ENCODE data around the gene STRADA. TPM values are rescaled to one million over a fixed set of nuclear protein-coding genes. Genes with fewer than 3 reads are reported as not detected.
A peak's percentile ranks its signal among the peaks of the same experiment; 100 is the strongest.

The STRADA gene
- polyA plus RNA-seq, 3 donors: 12.5 to 51.9 (median 19.8) TPM

DNA sequence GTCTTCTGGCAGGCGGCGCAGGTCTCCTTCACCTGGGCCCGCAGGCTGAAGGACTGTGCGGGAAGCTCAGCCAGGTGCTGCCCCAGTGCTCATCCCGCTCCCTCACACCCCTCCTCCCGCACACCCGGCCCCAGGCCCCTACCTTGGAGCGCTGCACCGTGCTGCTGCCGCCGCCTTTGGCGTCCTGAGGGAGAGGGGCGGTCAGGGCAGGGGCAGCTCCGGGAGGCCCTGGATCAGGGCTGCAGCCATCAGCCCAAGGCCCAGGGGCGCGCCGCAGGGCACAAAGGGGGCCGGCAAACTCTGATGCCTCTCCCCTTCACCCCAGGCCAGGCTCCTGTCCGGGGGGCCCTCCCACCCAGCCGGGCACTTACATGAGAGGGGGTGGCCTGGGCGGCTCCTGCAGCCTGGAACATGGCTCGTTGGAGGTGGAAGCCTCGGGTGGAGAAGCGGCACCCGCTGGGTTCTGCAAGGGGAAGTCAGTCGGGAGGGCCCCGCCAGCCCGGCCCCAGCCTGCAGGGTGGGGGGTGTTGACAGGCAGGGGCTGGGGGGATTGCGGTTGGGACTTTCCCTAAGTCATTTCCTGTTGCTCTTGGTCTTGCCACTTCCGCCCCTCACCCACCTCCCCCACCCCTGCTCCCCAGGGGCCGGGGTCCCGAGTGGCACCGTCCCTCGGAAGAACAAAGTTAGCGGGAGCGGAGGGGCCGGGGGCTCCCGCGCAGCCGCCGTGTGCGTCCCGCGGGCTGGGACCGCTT is 42.5 kb downstream of the STRADA start:
- Mint-ChIP-seq H3K4me1 (peaks cover 69% of the 10 kb centered on the region), H3K9me3 (peaks cover 0 to 2% (median 0%) of the 10 kb centered on the region in 7 donors), H3K36me3 (peaks cover 38 to 55% of the 10 kb centered on the region in 2 donors), H3K27me3 (ENCODE audit: low read depth in 3 of 3) (peaks cover 0 to 3% (median 0%) of the 10 kb centered on the region in 3 donors), H3K4me3 (peak overlapping the region; percentile 95 to 97), H3K27ac (peak overlapping the region; percentile 65 to 95 (median 86))
- Histone ChIP-seq H3K4me1 (ENCODE audit: control insufficient read depth in 1 of 2, insufficient read depth in 2 of 2, low read length in 2 of 2) (peaks cover 70 to 82% of the 10 kb centered on the region in 2 donors), H3K9ac (ENCODE audit: insufficient read depth, low read length, poor library complexity, severe bottlenecking) (peak overlapping the region; percentile 91), H3K27ac (ENCODE audit: low read depth in 1 of 2, low read length in 2 of 2) (peak overlapping the region; percentile 70 to 85), H2AFZ (ENCODE audit: insufficient read depth, low read depth, low read length, poor library complexity, severe bottlenecking) (peak overlapping the region; percentile 13), H3K27me3 (ENCODE audit: control insufficient read depth in 2 of 2, insufficient read depth in 2 of 2, low read length in 2 of 2) (no peaks in the 10 kb centered on the region), H3K4me2 (replicated peaks; ENCODE audit: extremely low read depth, low read length, poor library complexity, severe bottlenecking) (peak overlapping the region; percentile 100), H3K79me2 (ENCODE audit: insufficient read depth, low read length) (peaks cover 58% of the 10 kb centered on the region), H4K20me1 (ENCODE audit: insufficient read depth, low read length) (peaks cover 75% of the 10 kb centered on the region), H3K36me3 (replicated peaks in 1 of 2; ENCODE audit: control insufficient read depth in 1 of 2, insufficient read depth in 2 of 2, low read length in 2 of 2) (peaks cover 38 to 52% of the 10 kb centered on the region in 2 donors), H3K4me3 (replicated peaks in 1 of 3; ENCODE audit: low read depth in 2 of 3, low read length in 3 of 3) (peak overlapping the region; percentile 74 to 100 (median 92)), H3K9me3 (replicated peaks in 1 of 2; ENCODE audit: control insufficient read depth in 1 of 2, insufficient read depth in 1 of 2, low read length in 2 of 2) (no peaks in the 10 kb centered on the region)
- WGBS (ENCODE audit: insufficient coverage): 0% methylated on average over 28 of the region's 45 CpGs
- DNase-seq: peak; percentile 76 to 86 (median 81)
- intact Hi-C loops (cut with micrococcal nuclease): loop anchor here (5.0 to 10.0 kb wide), 8 partner anchors 43 to 144 kb away; partner anchors contain the start of genes CCDC47 (in 2 of the 2), DDX42 (in 2 of the 2), DCAF7 (in 1 of the 2) and FTSJ3 (in 1 of the 2)
- TF ChIP-seq, protein P1, sequence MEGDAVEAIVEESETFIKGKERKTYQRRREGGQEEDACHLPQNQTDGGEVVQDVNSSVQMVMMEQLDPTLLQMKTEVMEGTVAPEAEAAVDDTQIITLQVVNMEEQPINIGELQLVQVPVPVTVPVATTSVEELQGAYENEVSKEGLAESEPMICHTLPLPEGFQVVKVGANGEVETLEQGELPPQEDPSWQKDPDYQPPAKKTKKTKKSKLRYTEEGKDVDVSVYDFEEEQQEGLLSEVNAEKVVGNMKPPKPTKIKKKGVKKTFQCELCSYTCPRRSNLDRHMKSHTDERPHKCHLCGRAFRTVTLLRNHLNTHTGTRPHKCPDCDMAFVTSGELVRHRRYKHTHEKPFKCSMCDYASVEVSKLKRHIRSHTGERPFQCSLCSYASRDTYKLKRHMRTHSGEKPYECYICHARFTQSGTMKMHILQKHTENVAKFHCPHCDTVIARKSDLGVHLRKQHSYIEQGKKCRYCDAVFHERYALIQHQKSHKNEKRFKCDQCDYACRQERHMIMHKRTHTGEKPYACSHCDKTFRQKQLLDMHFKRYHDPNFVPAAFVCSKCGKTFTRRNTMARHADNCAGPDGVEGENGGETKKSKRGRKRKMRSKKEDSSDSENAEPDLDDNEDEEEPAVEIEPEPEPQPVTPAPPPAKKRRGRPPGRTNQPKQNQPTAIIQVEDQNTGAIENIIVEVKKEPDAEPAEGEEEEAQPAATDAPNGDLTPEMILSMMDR (IDR thresholded peaks at IDR 0.05): no peak

DNA sequence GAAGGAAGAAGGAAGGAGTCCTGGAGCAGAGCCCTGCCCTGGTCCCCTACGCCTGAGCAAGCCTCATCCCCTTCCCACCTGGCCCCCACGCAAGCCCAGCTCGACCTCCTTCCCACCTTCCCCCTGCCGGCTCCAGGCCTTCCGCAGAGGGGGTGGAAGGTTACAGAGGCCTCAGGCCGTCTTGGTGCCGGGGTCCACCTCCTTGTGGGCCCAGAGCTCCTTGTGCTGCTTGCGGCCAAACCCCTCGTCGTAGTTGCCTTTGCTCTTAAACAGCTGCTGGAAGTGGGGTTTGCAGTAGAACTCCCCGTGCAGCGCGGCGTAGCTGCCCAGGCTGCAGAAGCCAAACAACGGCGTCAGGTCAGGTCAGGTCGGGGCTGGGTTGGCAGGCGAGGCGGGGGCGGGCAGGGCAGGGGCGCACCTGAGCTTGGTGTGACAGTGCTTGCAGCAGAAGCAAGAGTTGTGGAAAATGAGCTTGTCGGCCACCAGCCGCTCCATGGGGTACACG is 43.2 kb downstream of the STRADA start:
- Histone ChIP-seq H3K4me1 (ENCODE audit: control insufficient read depth in 1 of 2, insufficient read depth in 2 of 2, low read length in 2 of 2) (peaks cover 64 to 81% of the 10 kb centered on the region in 2 donors), H3K27ac (ENCODE audit: low read depth in 1 of 2, low read length in 2 of 2) (peak overlapping the region; percentile 70 to 85), H3K27me3 (ENCODE audit: control insufficient read depth in 2 of 2, insufficient read depth in 2 of 2, low read length in 2 of 2) (no peaks in the 10 kb centered on the region), H3K79me2 (ENCODE audit: insufficient read depth, low read length) (peaks cover 53% of the 10 kb centered on the region), H3K9me3 (replicated peaks in 1 of 2; ENCODE audit: control insufficient read depth in 1 of 2, insufficient read depth in 1 of 2, low read length in 2 of 2) (no peaks in the 10 kb centered on the region), H3K4me3 (replicated peaks in 1 of 3; ENCODE audit: low read depth in 2 of 3, low read length in 3 of 3) (peak overlapping the region; percentile 74 to 100 (median 92)), H3K9ac (ENCODE audit: insufficient read depth, low read length, poor library complexity, severe bottlenecking) (peak overlapping the region; percentile 91), H4K20me1 (ENCODE audit: insufficient read depth, low read length) (peaks cover 75% of the 10 kb centered on the region), H3K4me2 (replicated peaks; ENCODE audit: extremely low read depth, low read length, poor library complexity, severe bottlenecking) (peak overlapping the region; percentile 100), H3K36me3 (replicated peaks in 1 of 2; ENCODE audit: control insufficient read depth in 1 of 2, insufficient read depth in 2 of 2, low read length in 2 of 2) (peaks cover 39 to 52% of the 10 kb centered on the region in 2 donors), H2AFZ (ENCODE audit: insufficient read depth, low read depth, low read length, poor library complexity, severe bottlenecking) (no peak overlapping the region)
- H3K4me1 Mint-ChIP-seq: peaks cover 65% of the 10 kb centered on the region
- 1% methylated on average over 15 of the region's 24 CpGs for whole genome bisulfite sequencing (ENCODE audit: insufficient coverage)
- peaks cover 0 to 2% (median 0%) of the 10 kb centered on the region in 7 donors for H3K9me3 Mint-ChIP-seq
- DNase-seq: no peak
- TF ChIP-seq, protein P1 (IDR thresholded peaks at IDR 0.05): no peak
- intact Hi-C loops (cut with micrococcal nuclease): loop anchor here (5.0 to 10.0 kb wide), 8 partner anchors 44 to 144 kb away; partner anchors contain the start of genes CCDC47 (in 2 of the 2), DDX42 (in 2 of the 2), DCAF7 (in 1 of the 2) and FTSJ3 (in 1 of the 2)
- H3K27ac Mint-ChIP-seq: peak overlapping the region; percentile 82 to 95 (median 90)
- peak overlapping the region; percentile 95 to 97 for H3K4me3 Mint-ChIP-seq
- H3K27me3 Mint-ChIP-seq (ENCODE audit: low read depth in 3 of 3): peaks cover 0 to 3% (median 0%) of the 10 kb centered on the region in 3 donors
- H3K36me3 Mint-ChIP-seq: peaks cover 36 to 55% of the 10 kb centered on the region in 2 donors
